ENCODE data around the gene ANGPTL3. TPM values are rescaled to one million over a fixed set of nuclear protein-coding genes. Genes with fewer than 3 reads are reported as not detected.

ANGPTL3 gene
- total RNA-seq, 1 donor from 2014 or later, result not detected

DNA sequence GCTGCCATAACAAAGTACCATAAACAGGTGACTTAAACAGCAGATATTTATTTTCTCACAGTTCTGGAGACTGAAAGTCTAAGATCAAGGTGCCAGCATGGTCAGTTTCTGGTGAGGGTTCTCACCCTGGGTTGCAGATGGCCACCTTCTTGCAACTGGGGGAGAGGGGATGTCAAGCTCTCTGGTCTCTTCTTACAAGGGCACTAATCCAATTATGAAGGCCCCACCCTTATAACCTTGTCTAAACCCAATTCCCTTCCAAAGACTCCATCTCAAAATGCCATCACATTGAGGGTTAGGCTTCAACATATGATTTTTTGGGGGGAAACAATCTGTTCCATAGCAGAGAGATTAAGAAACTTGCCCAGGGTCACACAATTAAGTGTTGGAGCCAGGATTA lies 24.8 kb upstream of the ANGPTL3 start:
- DNase-seq (ENCODE audit: low spot score), result no peak
- Mint-ChIP-seq H3K27ac (no peak overlapping the region), H3K36me3 (peaks cover 48% of the 10 kb centered on the region), H3K27me3 (ENCODE audit: insufficient read depth, low read depth) (peaks cover 2% of the 10 kb centered on the region), H3K9me3 (peaks cover 21% of the 10 kb centered on the region), H3K4me3 (no peak overlapping the region), H3K4me1 (no peaks in the 10 kb centered on the region)
- no peak overlapping the region for H3K27ac ChIP-seq
- no peaks in the 10 kb centered on the region for H4K20me1 ChIP-seq (ENCODE audit: low read depth)
- no peaks in the 10 kb centered on the region for H3F3A ChIP-seq (ENCODE audit: low read depth)
- no peaks in the 10 kb centered on the region for H3K79me2 ChIP-seq (ENCODE audit: low read depth)
- no peak overlapping the region for H3K4me3 ChIP-seq
- TF ChIP-seq EZH2phosphoT487 (IDR thresholded peaks at IDR 0.05), result no peak
- TF ChIP-seq, protein P1, sequence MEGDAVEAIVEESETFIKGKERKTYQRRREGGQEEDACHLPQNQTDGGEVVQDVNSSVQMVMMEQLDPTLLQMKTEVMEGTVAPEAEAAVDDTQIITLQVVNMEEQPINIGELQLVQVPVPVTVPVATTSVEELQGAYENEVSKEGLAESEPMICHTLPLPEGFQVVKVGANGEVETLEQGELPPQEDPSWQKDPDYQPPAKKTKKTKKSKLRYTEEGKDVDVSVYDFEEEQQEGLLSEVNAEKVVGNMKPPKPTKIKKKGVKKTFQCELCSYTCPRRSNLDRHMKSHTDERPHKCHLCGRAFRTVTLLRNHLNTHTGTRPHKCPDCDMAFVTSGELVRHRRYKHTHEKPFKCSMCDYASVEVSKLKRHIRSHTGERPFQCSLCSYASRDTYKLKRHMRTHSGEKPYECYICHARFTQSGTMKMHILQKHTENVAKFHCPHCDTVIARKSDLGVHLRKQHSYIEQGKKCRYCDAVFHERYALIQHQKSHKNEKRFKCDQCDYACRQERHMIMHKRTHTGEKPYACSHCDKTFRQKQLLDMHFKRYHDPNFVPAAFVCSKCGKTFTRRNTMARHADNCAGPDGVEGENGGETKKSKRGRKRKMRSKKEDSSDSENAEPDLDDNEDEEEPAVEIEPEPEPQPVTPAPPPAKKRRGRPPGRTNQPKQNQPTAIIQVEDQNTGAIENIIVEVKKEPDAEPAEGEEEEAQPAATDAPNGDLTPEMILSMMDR (IDR thresholded peaks at IDR 0.05), result no peak
- no peak for TF ChIP-seq EZH2 (IDR thresholded peaks at IDR 0.05)
- H3K9me3 ChIP-seq (ENCODE audit: low read depth), result no peaks in the 10 kb centered on the region
- H3K9ac ChIP-seq, result no peak overlapping the region
- no peak overlapping the region for H3K4me2 ChIP-seq
- H3K36me3 ChIP-seq, result peaks cover 28% of the 10 kb centered on the region
- H2AFZ ChIP-seq (replicated peaks), result no peak overlapping the region
- H3K4me1 ChIP-seq, result no peaks in the 10 kb centered on the region
- H3K27me3 ChIP-seq, result no peaks in the 10 kb centered on the region

DNA sequence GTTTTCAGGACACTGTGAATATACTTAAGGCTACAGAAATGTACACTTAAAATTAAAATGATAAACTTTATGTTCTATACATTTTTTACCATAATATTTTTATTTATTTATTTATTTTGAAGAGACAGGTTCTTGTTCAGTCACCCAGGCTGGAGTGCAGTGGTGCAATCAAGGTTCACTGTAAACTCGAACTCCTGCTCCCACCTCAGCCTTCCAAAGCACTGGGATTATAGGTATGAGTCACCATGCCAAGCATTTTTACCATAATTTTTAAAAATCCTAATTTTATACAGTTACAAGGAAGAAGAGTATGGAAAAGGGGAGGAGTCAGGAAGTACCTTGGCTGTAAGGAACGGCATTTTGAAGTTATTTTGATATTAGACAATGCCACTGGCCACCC lies 23.6 kb upstream of the ANGPTL3 start:
- H3K4me1 Mint-ChIP-seq, result no peaks in the 10 kb centered on the region
- no peaks in the 10 kb centered on the region for H3K27me3 ChIP-seq
- no peak for DNase-seq (ENCODE audit: low spot score)
- no peaks in the 10 kb centered on the region for H4K20me1 ChIP-seq (ENCODE audit: low read depth)
- H3K4me2 ChIP-seq, result no peak overlapping the region
- H3K36me3 ChIP-seq, result peaks cover 23% of the 10 kb centered on the region
- peaks cover 43% of the 10 kb centered on the region for H3K36me3 Mint-ChIP-seq
- H3K9ac ChIP-seq, result no peak overlapping the region
- TF ChIP-seq, protein P1 (IDR thresholded peaks at IDR 0.05), result no peak
- TF ChIP-seq EZH2phosphoT487 (IDR thresholded peaks at IDR 0.05) (no peak), EZH2 (IDR thresholded peaks at IDR 0.05) (no peak)
- peaks cover 2% of the 10 kb centered on the region for H3K27me3 Mint-ChIP-seq (ENCODE audit: insufficient read depth, low read depth)
- no peaks in the 10 kb centered on the region for H3K79me2 ChIP-seq (ENCODE audit: low read depth)
- H2AFZ ChIP-seq (replicated peaks), result no peak overlapping the region
- no peak overlapping the region for H3K27ac Mint-ChIP-seq
- no peak overlapping the region for H3K27ac ChIP-seq
- H3K4me3 ChIP-seq, result no peak overlapping the region
- H3K4me3 Mint-ChIP-seq, result no peak overlapping the region
- no peaks in the 10 kb centered on the region for H3K4me1 ChIP-seq
- no peaks in the 10 kb centered on the region for H3F3A ChIP-seq (ENCODE audit: low read depth)
- H3K9me3 ChIP-seq (ENCODE audit: low read depth), result no peaks in the 10 kb centered on the region
- H3K9me3 Mint-ChIP-seq, result peaks cover 17% of the 10 kb centered on the region

DNA sequence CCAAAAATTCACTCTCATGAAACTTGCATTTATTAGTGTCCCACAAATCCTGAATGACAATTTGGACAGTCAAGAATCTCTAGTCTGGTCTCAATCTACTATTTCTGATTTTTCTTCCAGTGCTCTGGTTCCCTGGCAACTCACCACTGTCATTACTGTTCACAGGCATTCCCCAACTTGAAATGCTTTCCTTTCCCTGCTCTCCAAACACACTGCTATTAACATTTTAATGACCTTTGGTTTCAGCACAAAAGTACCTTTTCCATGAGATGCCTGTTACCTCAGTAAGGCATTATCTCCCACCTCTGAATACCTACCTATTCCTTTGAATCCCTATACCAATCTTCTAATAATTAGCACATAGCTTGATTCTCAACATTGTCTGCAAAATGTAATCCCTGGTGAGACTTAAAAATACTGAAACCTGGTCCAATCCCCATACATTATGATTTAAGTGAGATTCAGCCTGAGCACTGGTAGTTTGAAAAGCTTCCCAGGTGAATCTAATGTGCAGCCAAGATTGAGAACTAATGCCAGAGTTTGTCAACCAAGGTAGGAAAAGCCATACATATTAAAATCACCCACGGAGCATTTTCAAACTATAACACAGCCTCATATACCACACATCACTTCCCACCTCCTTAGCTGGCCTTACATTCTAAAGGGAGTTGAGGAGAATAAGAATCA lies 11.7 kb upstream of the ANGPTL3 start:
- Mint-ChIP-seq H3K4me3 (no peak overlapping the region), H3K9me3 (no peaks in the 10 kb centered on the region), H3K36me3 (peaks cover 26% of the 10 kb centered on the region), H3K27ac (no peak overlapping the region), H3K4me1 (no peaks in the 10 kb centered on the region), H3K27me3 (ENCODE audit: insufficient read depth, low read depth) (no peaks in the 10 kb centered on the region)
- Histone ChIP-seq H3K4me1 (no peaks in the 10 kb centered on the region), H2AFZ (replicated peaks) (no peak overlapping the region), H3K9me3 (ENCODE audit: low read depth) (no peaks in the 10 kb centered on the region), H3K4me2 (no peak overlapping the region), H3K79me2 (ENCODE audit: low read depth) (no peaks in the 10 kb centered on the region), H4K20me1 (ENCODE audit: low read depth) (peaks cover 5% of the 10 kb centered on the region), H3F3A (ENCODE audit: low read depth) (peaks cover 4% of the 10 kb centered on the region), H3K9ac (no peak overlapping the region), H3K4me3 (no peak overlapping the region), H3K27me3 (no peaks in the 10 kb centered on the region), H3K36me3 (peaks cover 7% of the 10 kb centered on the region), H3K27ac (no peak overlapping the region)
- no peak for DNase-seq (ENCODE audit: low spot score)
- TF ChIP-seq EZH2 (IDR thresholded peaks at IDR 0.05), result no peak
- TF ChIP-seq EZH2phosphoT487 (IDR thresholded peaks at IDR 0.05), result no peak
- TF ChIP-seq, protein P1 (IDR thresholded peaks at IDR 0.05), result no peak

Data from neural progenitor cell (in vitro differentiated cells).